ENCODE measurements around the gene ABCG8.

ABCG8 gene

DNA sequence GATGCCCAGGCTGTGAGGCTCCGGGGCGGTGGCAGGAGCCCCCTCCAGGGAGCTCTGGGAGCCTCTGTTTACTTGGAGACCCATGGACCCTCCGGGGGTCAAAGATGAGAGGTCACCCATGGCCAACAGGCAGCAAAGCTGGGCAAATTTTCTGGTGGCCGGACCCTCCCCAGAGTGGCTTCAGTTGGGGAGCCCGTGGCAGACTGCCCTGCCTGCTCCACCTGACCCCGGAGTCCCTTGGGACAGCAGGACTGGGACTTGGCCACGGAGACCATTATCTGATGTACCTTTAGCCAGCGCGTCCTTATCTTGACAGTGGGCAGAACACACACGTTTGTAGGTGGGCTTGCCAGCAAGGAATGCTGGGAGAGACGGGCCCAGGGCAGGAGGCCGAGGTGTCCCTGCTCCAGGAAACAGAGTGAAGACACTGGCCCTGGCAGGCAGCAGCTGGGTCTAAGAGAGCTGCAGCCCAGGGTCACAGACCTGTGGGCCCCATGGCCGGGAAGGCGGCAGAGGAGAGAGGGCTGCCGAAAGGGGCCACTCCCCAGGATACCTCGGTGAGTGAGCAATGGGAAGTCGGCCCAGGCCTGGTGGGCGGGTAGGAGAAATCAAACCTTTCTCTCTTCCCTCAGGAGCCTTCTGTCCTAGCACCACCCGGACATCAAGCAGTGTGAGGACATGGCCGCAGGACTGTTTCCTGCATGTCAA, at the start of gene ABCG8, which contains the start of gene ABCG5:
Gene ABCG8, plus strand, starts transcription at position 412 of the 708 bp plus-strand sequence. Its CDS starts 83 bp downstream, at position 495.
Gene ABCG5, minus strand, starts transcription at position 280 of the 708 bp plus-strand sequence. Its CDS starts 160 bp downstream, at position 120.
- no peak for DNase-seq (ENCODE audit: low read depth in 2 of 2)

DNA sequence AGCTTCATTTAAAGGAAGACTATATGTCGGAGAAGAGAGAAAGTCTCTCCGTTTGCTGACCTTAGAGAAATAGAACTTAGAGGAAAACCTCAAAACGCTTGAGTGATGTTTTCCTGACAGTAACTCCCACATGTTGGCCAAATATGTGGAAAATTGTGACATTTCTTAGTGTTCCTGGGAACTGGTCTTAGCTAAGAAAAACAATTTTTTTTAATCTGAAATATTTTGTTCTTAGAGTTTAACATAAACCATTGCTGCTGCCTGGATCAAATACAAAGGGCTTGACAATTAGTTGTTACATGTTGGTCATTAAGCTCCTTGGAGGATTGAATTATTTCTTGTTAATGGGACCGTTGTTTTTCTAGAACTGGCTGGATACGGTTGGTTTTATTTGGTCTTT, 48.6 kb upstream of the ABCG8 start:
- DNase-seq (ENCODE audit: low read depth in 2 of 2), result no peak

DNA sequence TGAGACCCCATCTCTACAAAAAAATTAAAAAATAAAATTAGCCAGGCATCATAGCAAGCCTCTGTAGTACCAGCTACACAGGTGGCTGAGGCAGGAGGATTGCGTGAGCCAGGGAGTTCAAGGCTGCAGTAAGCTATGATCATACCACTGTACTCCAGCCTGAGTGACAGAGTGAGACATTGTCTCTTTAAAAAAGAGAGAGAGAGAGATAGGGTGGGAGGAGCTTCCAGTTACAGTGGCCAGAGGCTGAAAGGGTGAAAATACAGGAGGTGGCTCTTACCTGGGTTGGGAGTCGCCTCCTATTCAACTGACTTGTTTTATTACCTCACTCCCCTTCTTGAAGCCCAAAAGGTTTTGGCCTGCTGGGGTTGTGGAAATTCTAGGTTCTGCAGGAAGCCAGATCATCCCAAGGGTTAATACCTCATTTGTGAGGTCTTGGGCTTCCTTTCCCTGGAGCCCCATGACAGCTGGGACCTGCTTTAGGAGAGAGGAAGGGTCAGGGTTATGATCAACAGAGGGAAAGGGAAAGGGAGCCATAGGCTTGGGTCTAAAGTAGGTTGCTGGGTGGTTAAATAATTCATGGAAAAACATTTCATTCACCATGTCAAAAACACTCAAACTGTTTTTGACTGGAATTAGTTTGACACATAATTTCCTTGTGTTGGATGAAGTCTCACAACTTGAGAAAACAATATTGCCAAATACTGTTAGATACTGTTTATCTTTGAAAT, 47.6 kb upstream of the ABCG8 start:
- DNase-seq (ENCODE audit: low read depth in 2 of 2), result no peak

DNA sequence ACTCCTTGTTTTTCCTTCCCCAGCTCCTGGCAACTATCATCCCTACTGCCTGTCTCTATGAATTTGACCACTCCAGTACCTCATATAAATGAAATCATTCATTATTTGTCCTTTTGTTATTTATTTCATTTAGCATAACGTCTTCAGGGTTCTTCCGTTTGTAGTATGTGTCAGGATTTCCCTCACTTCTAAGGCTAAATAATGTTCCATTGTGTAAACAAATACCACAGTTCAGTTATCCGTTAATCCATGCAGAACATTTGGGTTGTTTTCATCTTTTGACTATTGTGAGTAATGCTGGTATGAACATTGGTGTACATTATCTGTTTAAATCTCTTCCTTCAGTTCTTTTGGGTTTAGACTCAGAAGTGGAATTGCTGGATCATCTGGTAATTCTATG, 46.1 kb upstream of the ABCG8 start:
- DNase-seq (ENCODE audit: low read depth in 2 of 2), result no peak

DNA sequence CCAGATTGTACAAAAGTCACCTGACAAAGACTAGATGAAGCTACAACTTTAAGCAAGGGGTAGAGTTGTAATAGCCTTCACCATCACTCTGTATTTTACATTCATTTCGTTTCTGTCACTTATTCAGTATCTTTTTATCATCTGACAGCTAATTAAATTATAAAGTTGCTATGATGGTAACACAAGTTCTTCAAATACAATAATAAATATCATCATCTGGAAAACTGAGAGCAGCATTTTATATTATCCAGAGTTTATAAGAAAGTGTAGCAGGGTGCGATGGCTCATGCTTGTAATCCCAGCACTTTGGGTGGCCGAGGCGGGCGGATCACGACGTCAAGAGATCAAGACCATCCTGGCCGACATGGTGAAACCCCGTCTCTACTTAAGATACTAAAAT, 43.8 kb upstream of the ABCG8 start:
- no peak for DNase-seq (ENCODE audit: low read depth in 2 of 2)

DNA sequence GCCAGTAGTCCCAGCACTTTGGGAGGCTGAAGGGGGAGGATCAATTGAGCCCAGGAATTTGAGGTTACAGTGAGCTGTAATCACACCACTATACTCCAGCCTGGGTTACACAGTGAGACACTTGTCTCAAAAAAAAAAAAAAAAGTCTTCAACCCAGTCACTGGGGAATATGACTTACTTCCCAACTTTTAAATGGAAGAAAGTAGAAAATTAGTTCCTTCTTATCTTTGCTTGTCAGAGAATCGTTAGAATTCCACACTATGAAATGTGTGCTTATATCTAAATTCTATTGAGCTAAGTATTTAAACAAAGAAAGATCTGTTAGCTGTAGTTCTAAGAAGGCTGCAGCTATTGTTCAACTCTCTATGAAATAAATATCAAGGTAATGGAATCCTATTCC, 42.6 kb upstream of the ABCG8 start:
- no peak for DNase-seq (ENCODE audit: low read depth in 2 of 2)

DNA sequence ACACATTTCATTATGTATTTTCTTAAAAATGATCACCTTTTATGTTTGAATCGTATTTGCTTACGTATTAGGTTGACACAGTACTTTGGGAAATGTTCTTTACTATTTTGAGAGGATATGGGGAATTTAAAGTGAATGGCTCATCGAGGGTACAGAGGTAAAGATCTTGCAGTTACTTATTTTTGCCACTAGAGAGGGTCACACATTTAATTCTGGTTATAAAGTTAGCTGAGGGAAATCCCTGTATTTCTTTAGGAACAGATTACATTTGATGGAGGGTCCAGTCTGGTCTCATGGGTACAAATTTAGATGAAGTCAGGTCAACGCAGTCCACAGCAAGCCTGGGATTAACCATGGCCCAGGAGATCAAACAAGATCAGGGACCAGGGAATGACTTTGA, 40.5 kb upstream of the ABCG8 start:
- DNase-seq (ENCODE audit: low read depth in 2 of 2), result no peak

DNA sequence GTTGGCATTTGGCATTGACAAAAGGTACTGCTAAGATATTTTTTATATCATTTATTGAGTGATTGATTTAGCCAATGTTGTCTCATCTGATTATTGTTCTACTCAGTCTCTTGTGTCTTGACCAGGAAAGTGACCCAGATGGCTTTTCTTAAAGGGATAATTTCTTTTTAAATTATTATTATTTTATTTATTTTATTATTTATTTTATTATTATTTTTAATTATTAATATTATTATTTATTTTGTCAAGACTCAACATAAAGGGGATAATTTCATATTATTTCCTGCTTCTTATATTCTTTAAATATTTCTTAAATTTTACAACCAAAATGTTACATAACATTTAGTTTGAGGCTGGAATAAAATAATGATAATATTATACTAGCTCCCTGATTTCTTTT, 37.9 kb upstream of the ABCG8 start:
- DNase-seq (ENCODE audit: low read depth in 2 of 2), result no peak

DNA sequence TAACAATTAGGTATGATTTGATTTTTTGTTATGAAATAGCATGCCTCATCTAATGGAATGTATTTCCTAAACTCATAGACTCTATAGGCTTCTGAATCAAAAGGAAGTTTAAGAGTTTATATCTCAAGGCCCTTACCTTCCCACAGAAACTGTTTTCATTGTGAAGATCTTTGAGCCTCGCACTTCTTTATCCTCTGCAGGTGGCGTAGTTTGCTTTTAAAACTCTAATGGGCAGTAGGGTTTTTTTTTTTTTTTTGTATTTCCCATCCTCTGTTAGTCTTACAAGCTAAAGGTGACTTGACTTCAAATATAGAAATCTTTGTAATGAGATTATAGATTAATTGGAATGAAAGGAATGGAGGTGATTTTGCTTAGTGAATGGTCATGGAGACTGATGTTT, 36.6 kb upstream of the ABCG8 start:
- DNase-seq (ENCODE audit: low read depth in 2 of 2), result no peak

DNA sequence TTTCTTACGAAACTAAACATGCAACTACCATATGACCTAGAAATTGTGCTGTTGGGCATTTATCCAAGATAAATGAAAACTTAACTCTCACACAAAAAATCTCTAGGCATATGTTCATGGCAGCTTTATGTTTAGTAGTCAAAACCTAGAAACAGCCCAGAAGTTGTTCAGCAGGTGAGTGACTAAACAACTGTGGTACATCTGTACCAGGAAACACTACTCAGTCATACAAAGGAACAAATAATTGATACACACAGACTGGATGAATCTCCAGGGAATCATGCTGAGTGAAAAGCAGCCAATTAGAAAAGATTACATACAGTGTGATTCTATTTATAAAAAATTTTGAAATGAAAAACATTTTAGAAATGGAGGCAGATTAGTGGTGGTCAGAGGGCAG, 35.7 kb upstream of the ABCG8 start:
- no peak for DNase-seq (ENCODE audit: low read depth in 2 of 2)

DNA sequence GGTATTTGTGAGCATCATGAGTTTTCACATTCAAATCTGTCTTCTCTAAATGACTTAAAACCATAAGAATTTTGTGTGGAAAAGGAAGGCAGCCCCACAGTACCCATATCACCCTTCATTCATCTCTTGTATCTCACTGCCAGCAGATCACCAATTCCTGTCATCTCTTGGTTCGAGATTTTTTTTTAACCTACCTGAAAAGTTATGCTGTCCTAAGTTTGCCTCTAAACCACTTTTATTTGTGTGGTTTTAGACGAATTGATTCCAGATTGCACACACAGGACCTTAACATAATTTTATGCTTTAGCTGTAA, 32.1 kb upstream of the ABCG8 start:
- no peak for DNase-seq (ENCODE audit: low read depth in 2 of 2)

DNA sequence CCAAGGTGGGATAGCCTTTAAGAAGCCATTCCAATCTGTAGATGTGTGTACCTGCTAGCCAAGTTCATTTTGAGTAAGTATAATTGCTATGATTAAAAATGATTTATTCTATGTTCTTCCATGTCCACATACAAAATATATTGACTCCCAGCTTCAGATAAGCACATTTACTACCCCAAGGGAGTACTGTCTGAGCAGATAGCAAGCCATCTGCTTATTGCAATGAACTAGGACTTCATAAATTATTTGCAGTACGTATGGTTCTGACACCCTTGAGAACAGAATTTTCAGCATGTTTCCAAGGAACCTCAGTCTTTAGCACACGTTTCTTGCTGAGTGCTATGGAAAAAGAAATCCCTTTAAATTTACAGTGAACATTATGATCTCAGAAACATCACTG, 28.3 kb upstream of the ABCG8 start:
- no peak for DNase-seq (ENCODE audit: low read depth in 2 of 2)

DNA sequence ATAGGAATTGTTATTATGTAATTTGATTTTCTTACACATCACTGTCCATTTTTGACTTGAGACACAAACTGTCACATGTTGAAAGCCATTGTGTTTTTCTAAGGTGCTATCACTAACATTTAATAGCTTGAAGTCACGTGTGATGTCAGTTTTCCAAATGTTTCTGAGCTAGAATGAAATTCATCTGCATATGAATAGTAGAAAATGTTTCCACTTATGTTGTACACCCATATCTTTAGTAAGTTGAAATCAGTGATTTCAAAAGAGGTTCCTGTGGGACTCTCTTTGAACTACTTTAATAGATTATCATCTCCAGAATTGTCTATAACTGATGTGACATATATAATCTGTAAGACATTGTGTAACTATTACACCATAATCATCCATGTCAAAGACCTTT, 27.9 kb upstream of the ABCG8 start:
- DNase-seq (ENCODE audit: low read depth in 2 of 2), result no peak

DNA sequence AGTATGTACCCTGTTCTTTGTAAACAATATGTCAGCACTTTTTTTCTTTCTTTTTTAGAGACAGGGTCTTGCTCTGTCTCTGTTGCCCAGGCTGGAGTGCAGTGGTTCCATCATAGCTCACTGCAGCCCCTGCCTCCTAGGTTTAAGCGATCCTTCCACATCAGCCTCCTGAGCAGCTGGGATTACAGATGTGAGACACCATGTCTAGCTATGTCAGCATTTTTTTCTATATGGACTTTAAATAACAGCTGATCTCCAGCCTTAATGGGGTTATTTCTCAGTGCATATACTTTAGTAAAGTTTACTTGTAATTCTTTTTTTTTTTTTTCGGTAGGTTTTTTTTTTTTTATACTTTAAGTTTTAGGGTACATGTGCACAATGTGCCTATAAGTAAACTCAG, 26.8 kb upstream of the ABCG8 start:
- DNase-seq (ENCODE audit: low read depth in 2 of 2), result no peak

DNA sequence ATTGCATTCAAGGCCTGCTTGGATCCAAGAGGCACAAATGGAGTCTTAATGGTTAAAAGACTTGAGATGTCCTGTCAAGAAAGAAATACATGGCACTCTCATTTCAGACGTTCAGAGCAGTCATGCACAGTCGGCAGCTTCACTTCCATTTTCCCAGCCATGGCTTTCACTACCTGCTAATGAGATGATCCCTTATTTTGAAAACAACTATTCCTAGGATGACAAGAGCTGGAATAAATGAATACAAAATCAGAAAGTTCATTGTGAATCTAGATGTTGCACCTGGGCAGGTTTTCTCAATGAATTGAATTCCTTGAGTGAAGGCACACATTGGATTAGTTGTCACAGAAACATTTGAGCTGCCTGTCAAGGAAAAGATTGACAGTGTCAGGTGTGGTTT, 25.8 kb upstream of the ABCG8 start:
- no peak for DNase-seq (ENCODE audit: low read depth in 2 of 2)

DNA sequence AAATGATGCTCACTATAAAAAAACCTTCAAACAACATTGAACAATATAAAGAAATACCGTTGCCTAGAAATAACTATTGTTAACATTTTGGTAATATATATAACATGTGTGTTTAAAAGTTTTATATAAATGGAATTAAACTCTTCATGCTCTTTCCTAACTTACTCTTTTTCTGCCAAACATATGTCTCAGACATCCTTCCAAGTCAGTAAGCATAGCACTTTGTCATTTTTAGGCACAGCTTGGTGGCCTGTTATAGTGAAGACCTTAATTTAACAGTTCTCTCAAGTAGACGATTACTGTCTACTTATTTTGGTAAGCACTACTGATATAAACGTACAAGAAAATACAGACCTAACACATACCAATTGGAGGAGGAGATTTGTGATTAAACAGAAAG, 24.1 kb upstream of the ABCG8 start:
- no peak for DNase-seq (ENCODE audit: low read depth in 2 of 2)

DNA sequence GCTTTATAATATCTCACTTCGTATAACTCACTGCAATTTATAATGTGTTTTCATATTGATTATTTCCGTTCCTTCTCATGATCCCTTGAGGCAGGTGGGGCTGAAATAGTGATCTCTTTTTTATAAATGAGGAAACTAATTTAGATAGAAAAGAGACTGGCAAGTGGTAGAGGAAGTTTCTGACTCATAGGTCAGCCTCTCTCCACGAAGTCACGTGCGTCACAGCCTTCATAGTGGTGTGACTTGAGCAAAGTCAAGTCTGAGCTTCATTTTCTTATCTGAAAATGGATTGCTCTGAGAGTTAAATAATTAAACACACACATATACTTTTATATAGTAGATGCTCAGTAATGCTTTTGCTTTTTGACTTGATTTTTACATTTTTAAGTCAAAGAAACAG, 20.0 kb upstream of the ABCG8 start:
- no peak for DNase-seq (ENCODE audit: low read depth in 2 of 2)

DNA sequence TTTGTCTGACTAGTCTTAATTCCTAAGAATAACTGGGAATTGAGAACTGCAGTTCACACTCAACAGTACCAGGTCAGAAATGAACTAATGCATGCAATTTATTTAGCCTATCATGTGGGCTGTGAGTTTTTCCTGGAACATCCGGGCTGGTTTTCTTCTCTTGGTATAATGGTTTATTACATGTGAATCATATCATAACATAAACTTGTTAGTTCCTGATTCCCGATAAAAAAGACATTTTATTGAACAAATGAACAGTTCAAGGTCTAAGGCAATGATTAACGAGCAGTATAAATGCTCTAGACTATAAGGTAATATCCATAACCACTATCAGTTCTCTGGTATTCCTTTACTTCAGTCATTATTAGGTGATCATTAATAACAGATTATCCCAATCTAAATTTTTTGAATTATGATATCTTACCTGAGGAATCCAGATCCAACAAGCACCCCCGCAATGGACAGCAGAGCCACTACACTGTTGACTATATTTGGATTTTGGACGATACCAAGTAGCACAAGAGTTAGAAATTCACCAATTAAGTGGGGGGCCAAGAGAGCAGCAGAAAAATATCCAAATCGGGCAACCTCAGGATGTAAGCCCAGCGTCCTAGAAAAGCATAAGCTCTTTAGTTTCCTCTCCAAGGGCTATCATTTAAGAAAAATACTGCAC, 19.1 kb upstream of the ABCG8 start:
- no peak for DNase-seq (ENCODE audit: low read depth in 2 of 2)

DNA sequence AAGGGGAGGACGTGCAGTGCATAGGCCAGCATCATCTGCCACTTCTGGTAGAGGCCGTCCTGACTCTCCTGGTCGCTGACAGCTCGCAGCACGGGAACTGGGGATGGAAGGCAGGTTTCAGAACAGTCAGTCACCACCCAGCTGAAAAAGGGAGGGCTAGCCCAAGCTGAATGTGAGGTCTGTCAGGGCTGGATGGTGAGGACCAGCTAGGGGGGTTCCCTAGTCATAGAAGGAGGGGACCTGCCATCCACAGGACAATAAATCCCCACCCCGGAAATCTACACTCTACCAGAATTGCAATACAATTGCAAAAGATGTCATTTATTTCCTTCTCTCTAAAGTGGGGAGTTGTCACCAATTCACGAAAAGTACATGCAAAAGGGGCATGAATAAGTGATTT, 15.9 kb upstream of the ABCG8 start:
- no peak for DNase-seq (ENCODE audit: low read depth in 2 of 2)

DNA sequence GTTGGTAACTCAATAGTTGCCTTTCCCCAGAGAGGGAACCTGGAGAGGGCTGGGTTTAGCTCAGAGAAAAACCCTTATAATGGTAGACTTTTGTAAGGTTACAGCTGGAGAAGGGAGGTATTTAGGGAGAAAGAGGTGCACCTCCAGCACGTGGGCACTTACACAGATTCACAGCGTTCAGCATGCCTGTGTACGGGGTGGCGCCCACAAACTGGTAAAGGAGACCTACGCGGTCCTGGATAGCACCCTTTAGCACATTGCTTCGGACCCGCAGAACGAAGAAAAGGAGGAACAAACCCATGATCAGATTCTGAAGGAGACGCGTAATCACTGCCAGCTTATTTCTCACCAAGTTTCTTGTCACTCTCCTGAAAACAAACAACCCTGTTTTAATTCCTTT, 15.0 kb upstream of the ABCG8 start:
- DNase-seq (ENCODE audit: low read depth in 2 of 2), result no peak

DNA sequence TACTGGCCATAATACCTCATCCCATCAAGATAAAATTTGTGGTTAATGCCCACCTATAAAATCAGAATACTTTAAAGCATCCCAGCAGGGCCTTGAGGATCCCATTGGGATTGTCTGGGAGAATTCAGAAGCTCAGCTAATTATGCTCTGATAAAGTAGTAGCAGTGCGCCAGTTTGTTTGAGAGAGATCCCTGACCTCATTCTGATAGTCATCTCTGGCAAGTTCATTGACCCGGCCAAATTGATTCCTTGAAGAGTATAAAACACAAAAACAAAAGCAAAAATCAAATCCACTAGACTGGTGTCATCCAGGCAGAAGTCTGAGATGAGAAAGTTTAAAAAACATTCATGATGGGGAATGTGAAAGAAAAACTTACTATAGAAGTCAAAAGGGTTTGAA, 14.3 kb upstream of the ABCG8 start:
- DNase-seq (ENCODE audit: low read depth in 2 of 2), result no peak

DNA sequence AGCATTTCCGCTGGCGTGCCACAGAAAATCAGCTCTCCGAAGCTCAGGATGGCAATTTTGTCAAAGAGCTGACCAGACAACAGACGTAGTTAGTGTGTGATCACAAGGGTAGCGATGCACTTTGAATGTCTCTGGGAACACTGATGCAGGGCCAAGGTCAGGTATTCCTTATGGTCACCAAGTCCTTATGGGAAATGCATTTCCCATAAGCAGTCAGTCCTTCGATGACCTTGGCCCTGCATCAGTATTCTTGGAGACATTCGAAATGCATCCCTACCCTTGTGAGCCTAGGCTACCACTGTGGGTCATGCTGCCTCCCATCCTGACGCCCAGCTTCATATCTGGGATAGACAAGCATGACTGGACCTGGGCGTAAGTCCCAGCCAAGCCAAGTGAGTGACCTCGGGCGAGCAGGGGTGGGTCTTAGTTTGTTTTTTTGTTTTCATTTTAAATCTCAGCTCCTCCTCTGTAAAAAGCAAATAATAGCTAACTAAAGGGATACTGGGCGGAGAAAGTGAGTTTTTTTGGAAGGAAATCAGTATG, 13.7 kb upstream of the ABCG8 start:
- no peak for DNase-seq (ENCODE audit: low read depth in 2 of 2)

DNA sequence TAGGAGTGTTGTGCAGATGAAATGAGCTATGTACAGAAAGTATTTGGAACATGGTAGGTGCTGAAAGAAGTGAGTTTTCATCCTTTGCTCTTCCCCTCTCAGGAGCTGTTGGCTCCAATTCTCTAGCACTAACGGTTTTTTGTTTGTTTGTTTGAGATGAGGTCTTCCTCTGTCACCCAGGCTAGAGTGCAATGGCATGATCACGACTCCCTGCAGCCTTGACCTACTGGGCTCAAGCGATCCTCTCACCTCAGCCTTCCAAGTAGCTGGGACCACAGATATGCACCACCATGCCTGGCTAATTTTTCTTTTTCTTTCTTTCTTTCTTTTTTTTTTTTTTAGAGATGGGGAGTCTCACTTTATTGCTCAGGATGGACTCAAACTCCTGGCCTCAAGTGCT, 12.9 kb upstream of the ABCG8 start:
- DNase-seq (ENCODE audit: low read depth in 2 of 2), result no peak
